ENCODE results near the gene PEF1.

Gene PEF1

DNA sequence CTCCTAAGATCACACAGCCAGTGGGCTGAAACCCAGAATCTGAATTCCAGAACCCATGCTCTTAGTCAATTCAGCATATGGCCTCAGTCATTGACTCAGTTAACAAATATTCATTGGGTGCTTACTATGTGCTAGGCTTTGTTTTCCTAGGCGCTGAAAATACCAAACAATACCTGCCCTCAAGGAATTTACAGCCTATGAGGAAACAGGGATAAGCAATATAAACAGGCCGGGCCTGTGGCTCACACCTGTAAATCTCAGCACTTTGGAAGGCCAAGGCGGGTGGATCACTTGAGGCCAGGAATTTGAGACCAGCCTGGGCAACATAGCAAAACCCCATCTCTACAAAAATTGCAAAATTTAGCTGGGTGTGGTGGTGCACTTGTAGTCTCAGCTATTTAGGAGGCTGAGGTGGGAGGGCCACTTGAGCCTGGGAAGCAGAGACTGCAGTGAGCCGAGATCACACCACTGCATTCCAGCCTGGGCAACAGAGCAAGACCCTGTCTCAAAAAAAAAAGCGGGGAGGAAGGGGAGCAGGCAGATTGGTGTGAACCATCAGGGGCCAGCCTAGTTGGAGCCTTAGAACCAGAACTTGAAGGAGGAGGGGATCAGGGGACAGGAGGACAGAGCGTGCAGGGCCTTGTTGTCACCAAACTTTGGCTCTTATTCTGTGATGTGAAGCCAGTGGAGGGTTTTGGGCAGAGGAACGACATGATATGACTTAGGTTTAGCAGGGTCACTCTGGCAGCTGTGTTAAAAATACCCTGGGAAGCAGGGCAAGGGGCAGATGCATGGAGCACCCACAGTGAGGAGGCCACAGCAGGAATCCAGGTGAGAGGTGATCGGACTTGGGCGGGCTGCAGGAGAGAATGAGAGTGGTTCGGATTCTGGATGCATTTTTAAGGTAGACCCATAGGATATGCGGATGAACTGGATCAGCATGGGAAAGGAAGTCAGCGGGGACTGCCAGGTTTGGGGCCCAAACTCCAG, 62.6 kb downstream of the PEF1 start:
- DNase-seq: no peak

DNA sequence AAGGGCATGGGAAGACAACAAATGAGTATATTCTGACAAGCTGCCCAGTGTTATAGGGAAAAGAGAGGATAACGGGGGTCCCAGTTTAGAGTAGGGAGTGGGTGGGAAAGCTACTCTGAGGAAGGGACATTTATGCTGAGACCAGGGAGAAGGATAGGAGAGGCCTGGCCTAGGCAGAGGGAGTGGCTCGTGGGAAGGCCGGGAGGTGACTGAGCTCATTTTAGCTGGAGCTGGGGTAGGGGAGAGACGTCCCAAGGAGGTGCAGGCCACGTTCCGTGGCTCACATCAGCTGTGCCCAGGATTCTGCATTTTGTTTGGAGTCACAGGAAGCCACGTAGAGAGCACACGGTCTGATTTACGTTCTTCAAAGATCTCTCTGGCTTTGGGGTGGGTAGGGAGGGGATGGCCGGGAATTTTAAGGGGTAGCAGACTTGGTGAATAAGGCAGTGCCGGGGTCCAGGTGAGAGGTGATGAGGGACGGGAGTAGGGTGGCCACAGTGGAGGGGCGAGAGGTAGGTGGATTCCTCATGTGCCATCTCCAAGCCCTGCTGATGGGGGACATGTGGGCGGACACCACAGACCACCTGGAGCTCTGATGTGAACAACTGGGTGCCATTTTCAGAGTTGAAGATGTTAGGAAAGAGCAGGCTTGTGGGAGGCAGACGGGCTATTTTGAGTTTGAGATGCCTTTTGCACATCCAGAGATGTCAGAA, 63.6 kb downstream of the PEF1 start:
- DNase-seq: no peak

DNA sequence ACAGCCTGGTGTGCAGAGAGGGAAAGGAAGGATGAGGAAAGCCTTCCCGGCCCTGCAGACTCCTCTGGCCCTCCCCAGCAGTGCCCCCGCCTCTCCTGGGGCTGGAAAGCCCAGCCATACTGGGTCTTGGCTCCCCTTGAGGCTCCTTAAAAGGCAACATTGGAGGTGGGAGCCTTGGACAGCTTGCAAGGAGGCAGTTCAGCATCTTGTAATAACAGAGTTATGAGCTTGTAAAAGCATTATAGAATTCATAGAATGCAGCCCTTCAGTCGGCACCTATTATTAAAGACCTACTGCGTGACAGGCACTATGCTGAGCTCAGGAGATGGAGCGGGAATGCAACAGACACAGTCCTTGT, 64.2 kb downstream of the PEF1 start:
- DNase-seq: no peak
